Neuronal stem cell (in vitro differentiated cells): Measurements from ENCODE around the gene SEMA4G.

Experiments
- DNase-seq: peaks from one replicate; pipeline ENCODE4 v3.0.0-alpha.2; 2013; ENCODE audit warnings: low spot score
- H2AFZ ChIP-seq: one replicate; pipeline ENCODE4 v1.6.1; 2013; ENCODE audit warnings: mild to moderate bottlenecking, low read length, inconsistent platforms
- H2AK5ac ChIP-seq: 2 replicates; pipeline ENCODE4 v1.6.1; 2013; ENCODE audit warnings: low read depth, mild to moderate bottlenecking, inconsistent platforms, low read length, moderate library complexity, mixed read lengths
- H2BK120ac ChIP-seq: 2 replicates; pipeline ENCODE4 v1.6.1; 2013; ENCODE audit warnings: low read depth, mild to moderate bottlenecking, inconsistent platforms, low read length, moderate library complexity, mixed read lengths
- H2BK12ac ChIP-seq: one replicate; pipeline ENCODE4 v1.6.1; 2013; ENCODE audit warnings: low read length, inconsistent platforms
- H2BK15ac ChIP-seq: 2 replicates; pipeline ENCODE4 v1.6.1; 2013; ENCODE audit warnings: mild to moderate bottlenecking, low read length, inconsistent platforms, mixed read lengths
- H2BK5ac ChIP-seq: one replicate; pipeline ENCODE4 v1.6.1; 2013; ENCODE audit warnings: inconsistent platforms, mild to moderate bottlenecking, low read length, moderate library complexity
- H3K14ac ChIP-seq: one replicate; pipeline ENCODE4 v1.6.1; 2013; ENCODE audit warnings: low read length, inconsistent platforms
- H3K18ac ChIP-seq: 2 replicates; pipeline ENCODE4 v1.6.1; 2013; ENCODE audit warnings: low read length, inconsistent platforms
- H3K23ac ChIP-seq: 2 replicates; pipeline ENCODE4 v1.6.1; 2013; ENCODE audit warnings: low read depth, mild to moderate bottlenecking, mixed read lengths, low read length, inconsistent platforms; ENCODE audit not compliant: poor library complexity
- H3K27ac ChIP-seq: replicated peaks from 3 replicates; pipeline ENCODE4 v1.5.1; 2013; ENCODE audit warnings: low read length, inconsistent platforms
- H3K27me3 ChIP-seq, 3 experiments: 2 replicates each; pipeline ENCODE4 v1.6.1; 2013; ENCODE audit warnings: low read length in 3 of 3, mild to moderate bottlenecking in 2 of 3, inconsistent platforms in 1 of 3, low read depth in 1 of 3, mixed read lengths in 1 of 3, moderate library complexity in 1 of 3; ENCODE audit not compliant: control insufficient read depth in 3 of 3, insufficient read depth in 3 of 3
- H3K36me3 ChIP-seq, 2 donors: replicated peaks in 1 of 2; 2 replicates each; pipeline ENCODE4 v1.6.1; 2013; ENCODE audit warnings: low read length in 2 of 2; ENCODE audit not compliant: control insufficient read depth in 2 of 2, insufficient read depth in 2 of 2
- H3K4ac ChIP-seq: 2 replicates; pipeline ENCODE4 v1.6.1; 2013; ENCODE audit warnings: inconsistent platforms, mild to moderate bottlenecking, low read length, moderate library complexity
- H3K4me1 ChIP-seq, 2 donors: 1 replicate in 1 of 2; 2 replicates in 1 of 2; pipeline ENCODE4 v1.6.1; 2013; ENCODE audit warnings: low read length in 2 of 2, low read depth in 1 of 2; ENCODE audit not compliant: control insufficient read depth in 2 of 2, insufficient read depth in 1 of 2
- H3K4me2 ChIP-seq: one replicate; pipeline ENCODE4 v1.6.1; 2013; ENCODE audit warnings: mild to moderate bottlenecking, low read length, inconsistent platforms; ENCODE audit not compliant: insufficient read depth, poor library complexity, severe bottlenecking
- H3K4me3 ChIP-seq, 2 donors: 2 replicates each; pipeline ENCODE4 v1.5.1; 2013; ENCODE audit warnings: low read length in 2 of 2, mild to moderate bottlenecking in 2 of 2, inconsistent platforms in 1 of 2, moderate library complexity in 1 of 2
- H3K79me1 ChIP-seq: one replicate; pipeline ENCODE4 v1.6.1; 2013; ENCODE audit warnings: low read depth, mild to moderate bottlenecking, inconsistent platforms, low read length, moderate library complexity
- H3K9ac ChIP-seq: one replicate; pipeline ENCODE4 v1.6.1; 2013; ENCODE audit warnings: mild to moderate bottlenecking, low read depth, low read length, inconsistent platforms; ENCODE audit not compliant: poor library complexity
- H3K9me3 ChIP-seq, 2 donors: replicated peaks in 1 of 2; 2 replicates each; pipeline versions ENCODE3 to v1.6.1; 2013; ENCODE audit warnings: low read length in 2 of 2, mild to moderate bottlenecking in 2 of 2, inconsistent platforms in 1 of 2, low read depth in 1 of 2, mixed read lengths in 1 of 2, moderate library complexity in 1 of 2; ENCODE audit not compliant: control insufficient read depth in 2 of 2, insufficient read depth in 1 of 2
- H4K8ac ChIP-seq: one replicate; pipeline ENCODE4 v1.6.1; 2013; ENCODE audit warnings: low read depth, mild to moderate bottlenecking, inconsistent platforms, low read length, moderate library complexity
- H4K91ac ChIP-seq: one replicate; pipeline ENCODE4 v1.6.1; 2013; ENCODE audit warnings: low read length, low read depth, mild to moderate bottlenecking, inconsistent platforms; ENCODE audit not compliant: poor library complexity
- WGBS, 2 donors: extraction: QIAGEN DNeasy Blood & Tissue Kit; methylation state at CpG; one replicate each; pipeline ENCODE4 v1.1.7; 2013; ENCODE audit warnings: missing lambda C conversion rate in 2 of 2, mixed read lengths in 1 of 2; ENCODE audit not compliant: insufficient read length in 2 of 2, insufficient replicate concordance in 1 of 2; ENCODE audit errors: extremely low coverage in 2 of 2; 5-methylcytosine and 5-hydroxymethylcytosine counted together

Gene SEMA4G

DNA sequence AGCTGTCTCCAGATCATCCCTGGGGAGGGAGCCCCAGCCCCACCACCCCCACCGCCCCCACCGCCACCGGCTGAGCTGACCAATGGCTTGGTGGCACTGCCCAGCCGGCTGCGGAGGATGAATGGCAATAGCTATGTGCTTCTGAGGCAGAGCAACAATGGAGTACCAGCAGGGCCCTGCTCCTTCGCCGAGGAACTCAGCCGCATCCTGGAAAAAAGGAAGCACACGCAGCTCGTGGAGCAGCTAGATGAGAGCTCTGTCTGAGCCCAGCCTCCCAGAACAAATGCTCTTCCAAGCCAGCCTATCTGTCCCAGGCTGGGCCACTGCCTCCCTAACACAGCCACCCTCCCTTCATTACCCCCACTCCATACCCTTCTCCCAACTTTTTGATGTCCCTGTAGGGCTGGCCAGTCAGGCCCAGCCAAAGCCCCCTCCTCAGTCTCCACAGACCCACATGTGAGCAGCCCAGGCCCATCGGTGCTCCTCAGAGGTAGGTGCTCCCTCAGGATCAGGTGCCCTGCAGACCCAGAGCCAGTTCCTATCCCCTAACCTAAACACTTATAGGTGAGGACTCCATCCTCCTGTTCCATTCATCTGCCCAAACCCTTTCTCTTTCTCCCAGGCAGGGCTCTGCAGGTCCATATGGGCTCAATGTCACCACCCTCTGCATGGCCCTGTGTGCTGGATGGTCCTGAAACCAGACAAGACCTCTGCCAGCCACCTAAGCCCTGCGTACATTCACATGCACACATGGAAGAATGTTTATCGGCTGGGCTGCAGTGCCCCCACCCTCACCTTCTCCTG lies 14.8 kb downstream of the SEMA4G start:
- no peak for DNase-seq
- Histone ChIP-seq H3K9ac (peak overlapping the region; percentile 35), H4K91ac (no peak overlapping the region), H2AK5ac (no peak overlapping the region), H3K23ac (no peak overlapping the region), H2BK120ac (no peak overlapping the region), H3K79me1 (peaks cover 10% of the 10 kb centered on the region), H4K8ac (no peak overlapping the region), H3K36me3 (peaks cover 32 to 71% of the 10 kb centered on the region in 2 donors), H3K4me2 (no peak overlapping the region), H2BK5ac (no peak overlapping the region), H3K4me1 (peaks cover 12 to 13% of the 10 kb centered on the region in 2 donors), H3K9me3 (peaks cover 0 to 3% of the 10 kb centered on the region in 2 donors), H2BK12ac (no peak overlapping the region), H3K4ac (no peak overlapping the region), H3K27me3 (no peaks in the 10 kb centered on the region), H2AFZ (no peak overlapping the region), H3K4me3 (no peak overlapping the region), H3K14ac (no peak overlapping the region), H3K27ac (no peak overlapping the region), H3K18ac (no peak overlapping the region), H2BK15ac (no peak overlapping the region)
- WGBS, 2 donors = no CpG with 5 or more reads among the region's 13 CpGs

DNA sequence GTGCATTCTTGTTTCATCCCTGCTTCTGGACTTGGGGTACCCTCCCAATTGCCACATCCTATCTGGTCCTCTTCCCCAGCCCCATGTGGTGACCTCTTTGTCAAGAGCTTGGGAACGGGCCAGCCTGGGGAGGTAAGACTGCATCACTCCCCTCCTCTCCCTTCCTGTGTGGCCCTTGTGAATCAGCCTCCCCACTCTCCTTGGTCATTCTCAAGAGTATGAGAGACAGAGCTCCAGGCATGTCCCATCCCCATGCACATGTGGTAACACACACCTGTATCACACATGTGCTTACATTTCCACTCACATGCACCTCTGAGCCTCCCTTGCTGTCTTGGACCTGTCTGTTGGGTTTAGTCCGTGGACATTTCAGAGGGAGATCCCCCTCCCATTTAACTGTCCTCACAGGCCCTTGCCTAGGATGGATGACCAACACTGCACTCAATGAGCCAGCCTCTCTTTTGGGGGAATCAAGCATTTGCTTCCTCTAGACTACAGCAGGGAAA lies 15.4 kb downstream of the SEMA4G start:
- no CpG with 5 or more reads among the region's 2 CpGs for WGBS, 2 donors
- H3K9ac ChIP-seq = no peak overlapping the region
- no peak overlapping the region for H3K27ac ChIP-seq
- H3K36me3 ChIP-seq = peaks cover 35 to 74% of the 10 kb centered on the region in 2 donors
- H3K4me1 ChIP-seq = peaks cover 12 to 13% of the 10 kb centered on the region in 2 donors
- H2BK15ac ChIP-seq = no peak overlapping the region
- peaks cover 10% of the 10 kb centered on the region for H3K79me1 ChIP-seq
- DNase-seq = no peak
- H2AFZ ChIP-seq = no peak overlapping the region
- no peak overlapping the region for H3K23ac ChIP-seq
- no peak overlapping the region for H3K4ac ChIP-seq
- no peak overlapping the region for H2BK120ac ChIP-seq
- H3K9me3 ChIP-seq = peaks cover 0 to 3% of the 10 kb centered on the region in 2 donors
- no peaks in the 10 kb centered on the region for H3K27me3 ChIP-seq
- no peak overlapping the region for H3K14ac ChIP-seq
- no peak overlapping the region for H3K4me2 ChIP-seq
- H2BK12ac ChIP-seq = no peak overlapping the region
- H4K91ac ChIP-seq = no peak overlapping the region
- no peak overlapping the region for H2BK5ac ChIP-seq
- no peak overlapping the region for H3K4me3 ChIP-seq
- H3K18ac ChIP-seq = no peak overlapping the region
- no peak overlapping the region for H4K8ac ChIP-seq
- no peak overlapping the region for H2AK5ac ChIP-seq

DNA sequence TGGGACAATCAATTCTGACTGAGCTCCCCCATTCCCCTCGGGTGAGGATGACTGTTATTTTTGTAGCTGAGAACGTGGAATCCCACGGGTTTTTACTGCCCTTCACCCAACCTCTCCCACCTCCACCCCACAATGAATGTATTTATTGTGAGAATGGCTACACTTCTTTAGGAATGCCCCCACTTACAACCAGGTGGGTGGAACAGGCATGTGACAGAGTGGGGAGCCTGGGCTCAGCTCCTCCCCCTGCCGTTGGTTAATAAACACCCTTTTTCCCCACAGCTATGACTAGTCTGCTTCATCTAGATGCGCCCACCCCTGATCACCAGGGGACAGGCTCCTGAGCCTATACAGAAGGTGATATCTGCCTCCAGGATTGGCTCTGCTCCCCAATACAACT lies 16.0 kb downstream of the SEMA4G start:
- Histone ChIP-seq H4K8ac (no peak overlapping the region), H2BK15ac (no peak overlapping the region), H3K27ac (no peak overlapping the region), H2AK5ac (no peak overlapping the region), H3K36me3 (peaks cover 33 to 74% of the 10 kb centered on the region in 2 donors), H2AFZ (no peak overlapping the region), H3K27me3 (no peaks in the 10 kb centered on the region), H2BK120ac (no peak overlapping the region), H2BK5ac (no peak overlapping the region), H3K14ac (no peak overlapping the region), H3K4me1 (peaks cover 12 to 13% of the 10 kb centered on the region in 2 donors), H3K23ac (no peak overlapping the region), H3K4me3 (no peak overlapping the region), H3K9ac (no peak overlapping the region), H4K91ac (no peak overlapping the region), H3K79me1 (peaks cover 10% of the 10 kb centered on the region), H3K18ac (no peak overlapping the region), H3K9me3 (peaks cover 0 to 3% of the 10 kb centered on the region in 2 donors), H3K4ac (no peak overlapping the region), H3K4me2 (no peak overlapping the region), H2BK12ac (no peak overlapping the region)
- no peak for DNase-seq
- no CpG with 5 or more reads among the region's 5 CpGs for WGBS, 2 donors

DNA sequence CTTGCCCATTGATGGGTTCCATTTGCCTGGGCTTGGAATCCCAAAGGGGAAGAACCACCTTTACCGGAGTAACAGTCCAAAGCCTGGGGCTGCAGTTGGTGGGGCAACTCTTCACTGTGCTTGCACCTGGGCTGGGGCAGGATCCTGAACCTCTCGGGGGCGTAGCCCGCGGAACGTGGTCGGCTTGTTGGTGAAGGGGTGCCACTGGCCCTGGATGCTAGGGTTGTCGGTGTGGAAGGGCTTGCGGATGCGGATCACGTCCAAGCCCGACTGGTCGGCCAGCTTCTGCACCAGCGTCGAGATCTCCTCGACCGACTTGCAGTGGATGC lies 17.3 kb downstream of the SEMA4G start:
- no peak overlapping the region for H4K8ac ChIP-seq
- H3K18ac ChIP-seq = peak overlapping the region; percentile 87
- no peak overlapping the region for H2BK15ac ChIP-seq
- peak overlapping the region; percentile 98 for H3K9ac ChIP-seq
- peaks cover 10% of the 10 kb centered on the region for H3K79me1 ChIP-seq
- H3K4me3 ChIP-seq = peak overlapping the region; percentile 88 to 93
- H3K27ac ChIP-seq = no peak overlapping the region
- H4K91ac ChIP-seq = no peak overlapping the region
- peak overlapping the region; percentile 67 for H2AK5ac ChIP-seq
- DNase-seq = no peak
- peak overlapping the region; percentile 82 for H3K4me2 ChIP-seq
- peaks cover 36 to 74% of the 10 kb centered on the region in 2 donors for H3K36me3 ChIP-seq
- peak overlapping the region; percentile 97 for H3K23ac ChIP-seq
- H3K4ac ChIP-seq = no peak overlapping the region
- H3K27me3 ChIP-seq = no peaks in the 10 kb centered on the region
- no peak overlapping the region for H2BK120ac ChIP-seq
- H2BK5ac ChIP-seq = peak overlapping the region; percentile 91
- WGBS, 2 donors = no CpG with 5 or more reads among the region's 17 CpGs
- peaks cover 0 to 3% of the 10 kb centered on the region in 2 donors for H3K9me3 ChIP-seq
- H2BK12ac ChIP-seq = no peak overlapping the region
- peak overlapping the region; percentile 98 for H2AFZ ChIP-seq
- H3K4me1 ChIP-seq = peaks cover 12 to 13% of the 10 kb centered on the region in 2 donors
- peak overlapping the region; percentile 39 for H3K14ac ChIP-seq
